OCI-LY7 (cell line): ENCODE results near the gene NHS.

Experiments used
- CTCF ChIP-seq: fragments of 200-600 bp; sonication (generic); conservative IDR thresholded peaks from 2 replicates; pipeline ENCODE4 v1.5.1; 2014; ENCODE audit warnings: mild to moderate bottlenecking, antibody characterized with exemption, low read length, moderate library complexity, mixed read lengths
- EZH2phosphoT487 ChIP-seq: fragments of 200-600 bp; sonication (generic); IDR thresholded peaks from 2 replicates; pipeline ENCODE4 v1.6.1; 2018; ENCODE audit warnings: low read depth, borderline replicate concordance, mild to moderate bottlenecking, mixed run types, antibody characterized with exemption, low read length, moderate library complexity, mixed read lengths

- TF ChIP-seq CTCF (no peak), EZH2phosphoT487 (no peak)
Observed at GRCh38 chrX:17738737-17739535, 363.9 kb downstream of the NHS start.
